ENCODE data around the gene DHX16.

The DHX16 gene

GRCh38 chr6:30610065-30610464, 62.7 kb downstream of the DHX16 start:
- in situ Hi-C loops (cut with MboI; ENCODE audit: low sequenced_read_pairs): no loop called here

GRCh38 chr6:30603961-30604360, 68.8 kb downstream of the DHX16 start:
- in situ Hi-C loops (cut with MboI; ENCODE audit: low sequenced_read_pairs): no loop called here

Data from hTERT RPE-1 (cell line).